ENCODE results near the gene CETP.

The CETP gene

DNA sequence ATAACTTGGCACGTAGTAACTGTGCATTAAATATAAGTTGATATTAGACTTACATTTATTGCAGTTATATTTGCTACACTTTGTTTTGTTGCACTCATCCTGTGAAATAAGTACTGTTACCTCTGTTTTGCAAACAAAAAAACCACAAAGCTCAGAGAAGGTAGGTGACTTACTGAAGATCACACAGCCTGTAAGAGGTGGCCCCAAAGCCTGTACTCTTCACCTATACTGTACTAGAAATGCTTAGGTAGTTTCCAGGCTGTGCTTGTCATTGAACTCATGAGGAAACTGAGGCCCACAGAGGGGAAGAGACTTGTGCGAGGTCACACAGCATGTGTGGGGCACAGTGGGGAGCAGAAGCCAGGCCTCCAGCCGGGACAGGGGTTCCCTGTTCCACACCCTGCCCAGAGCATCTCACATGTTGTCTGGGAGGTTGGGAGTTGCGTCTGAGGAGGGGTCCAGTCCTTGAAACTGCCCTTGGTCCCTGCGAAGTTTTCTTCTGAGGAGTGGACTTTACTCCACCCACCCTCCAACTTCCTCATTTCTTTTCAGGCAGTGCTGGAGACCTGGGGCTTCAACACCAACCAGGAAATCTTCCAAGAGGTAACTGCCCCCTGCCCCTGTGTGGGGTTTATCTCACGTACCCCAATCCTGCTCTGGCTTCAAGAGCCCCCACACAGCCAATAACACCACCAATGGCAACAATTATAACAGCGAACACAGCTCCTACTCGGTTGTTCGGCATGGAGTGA lies 13.0 kb downstream of the CETP start:
- no peak for DNase-seq (ENCODE audit: low read depth)
- H3K4me3 ChIP-seq (ENCODE audit: control insufficient read depth, low read depth, low read length), result no peak overlapping the region
- TF ChIP-seq CTCF (conservative IDR thresholded peaks at IDR 0.05; ENCODE audit: control insufficient read depth, insufficient read depth, low read depth, low read length), result no peak

DNA sequence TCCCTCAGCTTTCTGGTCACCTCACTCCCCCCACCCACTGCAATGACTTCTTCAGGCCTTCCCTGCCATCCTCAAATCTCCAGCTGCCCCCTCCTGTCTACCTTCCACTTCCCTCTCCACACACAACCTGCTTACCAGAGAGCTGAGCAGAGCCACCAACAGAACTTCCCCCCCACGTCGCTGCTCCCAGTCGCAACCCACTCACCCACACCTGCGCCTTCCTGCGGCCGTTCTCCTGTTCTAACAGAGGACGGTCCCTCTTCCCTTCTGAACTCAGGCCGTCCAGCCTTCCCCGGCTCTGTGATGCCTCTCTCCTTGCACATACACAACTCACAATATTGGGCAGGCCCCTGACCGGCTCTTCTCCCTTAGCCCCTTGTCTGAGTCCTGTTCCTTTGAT lies 14.0 kb downstream of the CETP start:
- no peak for DNase-seq (ENCODE audit: low read depth)
- TF ChIP-seq CTCF (conservative IDR thresholded peaks at IDR 0.05; ENCODE audit: control insufficient read depth, insufficient read depth, low read depth, low read length), result no peak

DNA sequence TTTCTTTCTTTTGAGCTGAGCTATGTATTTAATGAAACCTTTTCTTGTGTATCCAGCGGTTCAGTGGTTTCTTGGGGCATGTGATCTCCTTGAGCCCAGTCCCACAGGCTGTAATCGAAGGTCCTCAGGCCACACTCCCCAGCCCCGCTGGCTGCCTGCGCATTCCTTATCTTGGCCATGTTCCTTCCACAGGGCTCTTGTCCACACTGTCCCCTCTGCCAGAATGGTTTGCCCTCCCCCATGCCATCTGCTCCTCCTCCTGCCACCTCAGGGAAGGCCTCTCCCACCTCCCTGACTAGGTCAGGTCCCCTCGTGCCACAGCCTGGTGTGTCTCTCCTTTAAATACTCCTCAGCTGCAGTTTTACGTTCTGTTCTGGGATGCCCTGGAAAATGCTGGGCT lies 15.5 kb downstream of the CETP start:
- no peak for DNase-seq (ENCODE audit: low read depth)
- no peak for TF ChIP-seq CTCF (conservative IDR thresholded peaks at IDR 0.05; ENCODE audit: control insufficient read depth, insufficient read depth, low read depth, low read length)

More for the DNA sequence above, 14.0 kb downstream of the CETP start:
- no peak overlapping the region for H3K4me3 ChIP-seq (ENCODE audit: control insufficient read depth, low read depth, low read length)

DNA sequence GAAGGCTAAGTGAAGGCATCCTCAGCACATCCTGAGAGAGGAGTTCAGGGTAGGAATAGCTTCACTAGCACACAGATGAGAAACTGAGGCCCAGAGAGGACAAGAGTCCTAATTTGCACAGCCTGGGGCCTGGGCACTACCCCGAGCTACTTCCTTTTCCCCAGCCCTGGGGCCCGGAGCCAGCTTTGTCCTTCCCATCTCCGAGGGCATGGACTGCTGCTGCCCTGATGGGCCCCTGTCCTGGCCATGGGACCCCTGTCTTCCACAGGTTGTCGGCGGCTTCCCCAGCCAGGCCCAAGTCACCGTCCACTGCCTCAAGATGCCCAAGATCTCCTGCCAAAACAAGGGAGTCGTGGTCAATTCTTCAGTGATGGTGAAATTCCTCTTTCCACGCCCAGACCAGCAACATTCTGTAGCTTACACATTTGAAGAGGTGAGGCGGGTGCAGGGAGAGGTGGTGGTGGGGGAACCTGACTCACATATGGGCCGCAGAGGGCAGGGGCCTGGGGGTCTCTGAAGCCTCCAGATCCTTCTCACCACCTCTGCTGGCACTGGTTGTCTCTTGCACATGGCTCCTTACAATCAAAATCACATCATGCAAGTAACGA lies 16.2 kb downstream of the CETP start:
- DNase-seq (ENCODE audit: low read depth), result no peak
- no peak for TF ChIP-seq CTCF (conservative IDR thresholded peaks at IDR 0.05; ENCODE audit: control insufficient read depth, insufficient read depth, low read depth, low read length)
- H3K4me3 ChIP-seq (ENCODE audit: control insufficient read depth, low read depth, low read length), result no peak overlapping the region

More for the DNA sequence above, 15.5 kb downstream of the CETP start:
- H3K4me3 ChIP-seq (ENCODE audit: control insufficient read depth, low read depth, low read length), result no peak overlapping the region

DNA sequence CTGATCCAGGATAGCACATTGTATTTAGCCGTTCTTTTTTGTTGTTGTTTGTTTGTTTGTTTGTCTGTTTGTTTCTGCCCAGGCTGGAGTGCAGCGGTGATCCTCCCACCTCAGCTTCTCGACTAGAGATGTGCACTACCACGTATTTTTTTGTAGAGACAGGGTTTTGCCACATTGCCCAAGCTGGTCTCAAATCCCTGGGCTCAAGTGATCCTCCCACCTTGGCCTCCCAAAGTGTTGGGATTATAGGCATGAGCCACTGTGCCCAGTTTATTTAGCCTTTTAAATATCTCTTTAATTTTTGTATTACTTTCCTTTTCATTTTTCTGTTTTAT lies 18.4 kb downstream of the CETP start:
- TF ChIP-seq CTCF (conservative IDR thresholded peaks at IDR 0.05; ENCODE audit: control insufficient read depth, insufficient read depth, low read depth, low read length), result no peak
- no peak overlapping the region for H3K4me3 ChIP-seq (ENCODE audit: control insufficient read depth, low read depth, low read length)
- no peak for DNase-seq (ENCODE audit: low read depth)

GRCh38 chr16:56980792-56981724 lies 19.3 kb downstream of the CETP start:
- TF ChIP-seq CTCF (conservative IDR thresholded peaks at IDR 0.05; ENCODE audit: control insufficient read depth, insufficient read depth, low read depth, low read length), result no peak

More at GRCh38 chr16:56980792-56981724, 19.3 kb downstream of the CETP start:
- H3K4me3 ChIP-seq (ENCODE audit: control insufficient read depth, low read depth, low read length), result no peak overlapping the region
- DNase-seq (ENCODE audit: low read depth), result no peak

Data from fibroblast of mammary gland (primary cell).